ENCODE data around the gene PUSL1.

DNA sequence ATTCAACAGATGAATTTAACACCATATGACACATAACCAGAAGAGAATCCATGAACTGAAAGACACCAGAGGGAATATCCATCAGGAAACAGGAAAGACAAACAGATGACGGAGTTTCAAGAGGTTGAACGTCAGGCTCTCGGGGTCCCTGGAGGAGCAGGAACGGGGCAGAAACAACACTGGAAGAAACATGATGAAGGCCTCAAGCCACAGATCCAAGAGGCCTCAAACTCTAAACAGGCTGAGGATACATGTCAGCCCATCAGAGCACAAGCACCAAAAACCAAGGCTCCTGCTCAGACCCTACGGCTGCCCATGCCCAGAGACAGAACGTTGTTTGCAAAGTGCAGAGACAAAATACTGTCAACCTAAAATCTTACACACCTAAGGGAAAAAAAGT lies 9.0 kb downstream of the PUSL1 start:
- TF ChIP-seq GATA2 (IDR thresholded peaks at IDR 0.05; ENCODE audit: low read depth, low read length), result no peak
- TF ChIP-seq GATA3 (IDR thresholded peaks at IDR 0.05; ENCODE audit: low read depth, low read length), result no peak

All from SH-SY5Y (cell line).